HuH-7 (cell line): ENCODE results near the gene TXLNB.

Source experiments
- DNase-seq: peaks from one replicate; pipeline ENCODE4 v3.0.0; 2011; ENCODE audit warnings: low spot score

The TXLNB gene

DNA sequence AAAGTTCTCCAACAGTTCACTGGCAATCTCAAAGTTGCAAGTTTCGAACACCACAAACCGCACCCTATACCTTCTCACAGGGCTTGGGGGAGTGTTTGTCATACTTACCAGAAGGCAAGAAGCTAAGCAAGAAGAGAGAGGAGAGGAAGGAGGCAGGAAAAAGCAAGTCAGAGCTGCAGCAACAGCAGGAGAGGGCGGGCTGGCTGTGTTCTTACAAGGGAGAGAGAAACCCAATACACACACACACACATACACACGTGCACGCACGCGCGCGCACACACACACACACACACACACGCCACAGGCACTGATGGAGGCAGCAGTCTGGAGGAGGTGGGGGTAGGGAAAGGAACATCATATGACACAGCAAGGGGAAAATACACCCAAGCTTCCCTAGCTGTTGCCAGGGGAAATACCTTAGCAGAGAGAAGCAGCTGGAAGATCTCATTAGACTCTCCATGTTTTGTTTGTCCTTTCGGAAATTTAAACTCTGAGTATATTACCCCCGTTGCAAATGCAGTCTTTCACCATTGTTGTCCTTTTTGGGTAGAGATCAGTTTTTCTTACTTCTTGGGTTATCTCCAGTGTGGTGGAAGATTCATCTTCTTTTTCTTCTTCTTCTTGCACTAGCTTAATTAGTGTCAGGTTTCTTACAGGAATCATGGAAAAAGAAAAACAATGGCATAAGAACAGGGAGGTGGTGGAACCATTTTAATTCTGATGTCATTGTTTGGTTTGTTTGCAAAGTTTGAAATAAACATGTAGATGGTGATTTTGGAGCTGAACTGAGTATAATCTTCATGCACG lies at the start of gene TXLNB:
TXLNB (minus strand) TSS at position 186 of the 807 bp plus-strand sequence. CDS start 3,099 bp downstream, outside the sequence.
- DNase-seq, result no peak

DNA sequence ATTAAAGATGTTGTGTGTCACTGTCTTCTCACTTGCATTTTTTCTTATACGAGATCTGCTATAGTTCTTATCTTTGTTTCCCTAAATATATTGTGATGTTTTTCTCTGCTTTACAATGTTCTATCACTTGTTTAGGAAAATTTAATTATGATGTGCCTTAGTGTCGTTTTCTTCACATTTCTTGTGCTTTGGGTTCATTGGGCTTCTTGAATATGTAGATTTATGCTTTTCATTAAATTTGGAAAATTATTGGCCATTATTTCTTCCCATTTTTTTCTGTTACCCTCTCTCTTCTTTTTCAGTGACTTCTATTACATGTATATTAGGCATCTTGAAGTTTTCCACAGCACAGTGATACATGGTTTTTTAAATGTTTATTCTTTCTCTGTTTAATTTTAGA lies 49.3 kb upstream of the TXLNB start:
- DNase-seq, result no peak

DNA sequence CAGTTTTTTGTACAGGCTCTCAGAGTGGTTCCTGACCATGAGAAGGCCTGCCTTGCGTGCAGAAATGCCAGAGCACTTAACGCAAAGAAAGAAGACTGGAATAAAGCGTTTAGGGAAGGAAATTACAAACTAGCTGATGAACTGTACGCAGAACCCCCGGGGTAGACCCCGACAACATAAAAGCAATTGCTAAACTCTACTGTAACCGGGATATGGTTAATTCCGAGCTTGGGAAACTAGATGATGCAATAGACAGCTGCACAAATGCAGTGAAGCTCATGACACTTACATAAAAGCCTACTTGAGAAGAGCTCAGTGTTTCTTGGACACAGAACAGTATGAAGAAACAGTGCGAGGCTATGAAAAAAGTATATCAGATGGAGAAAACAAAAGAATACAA lies 47.0 kb upstream of the TXLNB start:
- no peak for DNase-seq

DNA sequence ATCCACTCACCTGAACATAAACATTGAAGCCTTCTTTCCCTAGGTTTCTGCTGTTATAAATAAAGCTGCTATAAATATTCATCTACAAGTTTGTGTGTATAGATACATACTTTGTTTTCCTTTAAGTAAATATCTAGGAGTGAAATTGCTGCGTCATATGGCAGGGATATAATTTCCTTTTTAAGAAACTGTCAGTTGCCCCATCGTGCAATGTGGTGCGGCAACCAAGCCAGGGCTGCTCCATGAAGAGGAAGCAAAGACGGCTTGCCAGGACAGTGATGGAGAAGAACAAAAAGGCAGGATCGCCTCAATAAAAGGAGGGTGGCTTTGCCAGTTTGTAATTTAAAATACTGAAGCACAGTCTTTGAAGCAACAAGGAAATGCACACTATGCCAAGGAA lies 46.0 kb upstream of the TXLNB start:
- no peak for DNase-seq

DNA sequence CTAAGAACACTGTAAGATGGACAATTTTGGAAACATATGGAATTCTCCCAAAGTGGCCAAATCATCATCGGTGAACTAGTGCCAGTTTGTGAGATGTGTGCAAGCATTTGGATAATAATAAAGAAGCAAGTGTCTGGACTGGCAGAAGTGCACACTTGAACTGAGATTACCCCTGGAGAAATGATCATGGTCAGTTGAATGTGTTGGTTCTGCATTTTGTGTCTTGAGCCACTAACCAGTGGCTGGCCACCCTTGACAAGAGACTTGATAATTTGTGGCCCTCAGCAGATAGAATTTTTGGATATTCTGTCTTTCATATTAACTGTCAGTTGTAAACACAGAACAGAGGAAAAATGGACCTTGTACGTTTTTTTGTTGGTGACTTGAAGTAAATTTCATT lies 45.2 kb upstream of the TXLNB start:
- DNase-seq, result no peak

DNA sequence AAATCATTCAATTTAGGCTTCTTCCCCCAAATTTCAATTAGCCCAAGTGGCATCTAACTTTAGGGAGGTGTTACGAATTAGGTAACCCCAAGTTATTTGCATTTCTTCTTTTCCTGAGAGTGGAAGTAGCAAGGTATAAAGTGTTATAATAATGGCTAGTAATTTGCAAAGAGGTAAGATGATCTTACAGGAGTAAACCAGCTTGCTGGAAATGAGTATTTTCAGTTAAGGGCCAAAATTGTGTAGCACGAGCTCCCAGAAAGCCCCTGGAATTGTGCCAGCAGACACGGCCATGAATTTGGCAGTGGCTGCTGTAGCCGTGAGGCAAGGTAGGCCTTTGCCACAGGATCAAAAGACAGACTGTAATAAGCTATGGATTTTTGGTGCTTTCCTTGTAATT lies 44.7 kb upstream of the TXLNB start:
- DNase-seq, result no peak

DNA sequence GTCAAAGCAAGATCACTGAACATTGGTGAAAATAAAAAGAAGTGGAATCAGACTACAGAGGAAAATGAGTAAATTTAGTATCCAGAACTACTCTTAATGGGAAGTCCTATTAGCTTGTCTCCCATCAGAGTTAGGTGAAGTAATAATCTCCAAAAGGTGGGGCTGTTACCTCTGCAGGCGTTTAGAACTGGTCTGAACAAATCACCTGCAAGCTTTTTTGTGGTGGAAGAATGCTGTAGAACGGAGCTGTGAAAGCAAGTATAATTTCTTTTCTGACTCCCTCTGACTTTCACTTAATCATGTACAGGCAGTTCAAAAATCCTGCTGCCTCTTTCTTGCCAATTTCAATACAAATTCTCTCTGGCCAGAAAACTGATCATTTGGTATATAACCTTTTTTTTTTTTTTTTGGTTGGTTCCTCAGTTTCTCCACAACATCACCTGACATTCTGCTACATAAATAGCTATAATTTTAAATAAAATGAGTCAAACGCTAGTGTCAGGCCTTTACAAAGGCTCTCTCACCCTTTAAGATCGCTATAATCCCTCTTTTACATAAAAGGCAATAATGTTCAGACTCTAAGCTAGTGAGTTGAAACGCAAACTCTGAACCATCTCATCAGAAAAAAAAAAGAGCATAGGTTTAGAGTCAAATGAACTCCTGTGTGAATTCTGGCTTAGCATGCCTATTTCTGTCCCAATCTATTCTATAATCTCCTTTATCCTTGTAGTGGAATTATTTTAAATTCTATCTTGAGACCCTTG lies 43.8 kb upstream of the TXLNB start:
- no peak for DNase-seq

DNA sequence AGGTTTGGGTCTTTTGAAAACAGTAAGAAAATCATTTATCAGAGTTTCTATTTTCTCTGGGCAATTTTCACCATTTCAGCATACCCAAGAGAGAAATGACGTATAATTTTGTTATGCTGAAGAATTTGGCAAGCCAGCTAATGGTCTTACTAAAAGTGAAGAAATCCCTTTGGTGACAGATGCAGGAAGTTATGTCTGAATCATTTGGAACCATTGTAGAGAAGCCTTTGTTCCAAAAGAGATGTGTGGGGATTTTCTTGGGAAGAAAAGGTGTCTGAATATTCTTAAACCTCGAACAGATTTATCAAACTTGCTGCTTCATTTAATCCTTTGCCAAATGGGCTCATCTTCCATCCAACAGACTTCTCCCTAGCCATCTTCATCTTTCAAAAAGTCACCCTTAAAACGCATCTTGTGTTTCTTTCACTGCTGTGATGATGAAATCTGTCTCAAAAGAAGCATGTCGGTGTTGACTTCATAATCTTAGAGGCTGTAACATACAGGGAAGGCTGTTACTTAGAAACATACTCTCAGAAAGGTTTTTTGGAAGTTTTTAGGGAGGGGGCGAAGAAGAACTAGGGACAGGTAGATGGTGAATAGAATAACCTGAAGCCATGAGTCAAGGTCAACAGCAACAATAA lies 43.1 kb upstream of the TXLNB start:
- no peak for DNase-seq

DNA sequence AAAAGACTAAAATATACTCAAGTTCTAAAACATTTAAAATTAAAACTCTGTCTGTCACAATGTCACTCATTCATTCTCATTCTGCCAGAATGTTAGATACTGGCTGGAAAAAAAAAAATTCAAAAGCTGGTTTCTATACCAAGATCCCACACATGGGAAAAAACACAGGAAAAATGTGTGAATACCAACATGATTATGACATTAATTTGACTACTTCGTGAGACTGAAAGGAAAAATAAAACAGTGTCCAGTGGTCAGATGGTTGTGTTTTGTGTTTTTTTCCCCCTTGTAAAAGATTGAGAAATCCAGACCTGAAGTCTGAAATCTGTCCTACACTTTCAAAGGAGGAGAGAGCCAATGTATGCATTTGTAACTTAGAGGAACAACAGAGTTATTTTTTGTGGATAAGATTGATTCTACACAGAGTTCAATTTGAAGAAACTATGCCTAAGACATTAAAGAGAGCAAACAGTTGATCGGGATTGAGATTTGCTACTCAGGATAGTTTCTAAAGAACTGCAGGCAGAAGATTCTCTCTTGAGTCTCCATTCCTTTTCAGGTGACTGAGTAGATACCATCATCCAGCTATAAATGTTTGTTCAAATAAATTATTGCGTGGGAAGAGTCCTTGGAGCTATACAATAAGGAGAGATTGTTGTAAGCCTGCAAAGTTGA lies 39.2 kb upstream of the TXLNB start:
- DNase-seq, result no peak

DNA sequence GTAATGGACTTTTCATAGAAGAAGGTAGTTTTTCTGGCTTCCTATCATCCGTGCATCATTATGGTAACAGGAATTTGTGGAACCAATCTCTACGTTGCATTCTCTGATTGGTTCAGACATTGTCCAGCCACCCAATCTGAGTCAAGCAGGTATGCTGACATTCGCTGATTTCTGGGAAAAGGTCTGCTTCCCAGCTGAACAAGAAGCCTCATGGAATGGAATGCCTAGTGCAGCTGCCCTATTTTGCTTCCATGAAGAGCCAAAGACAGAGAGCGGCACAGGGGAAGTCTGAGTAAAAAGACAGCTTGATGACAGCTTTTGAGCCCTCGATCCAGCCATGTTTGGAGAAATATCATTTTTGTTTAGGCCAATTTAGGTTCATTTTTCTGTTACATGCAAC lies 38.5 kb upstream of the TXLNB start:
- DNase-seq, result no peak

DNA sequence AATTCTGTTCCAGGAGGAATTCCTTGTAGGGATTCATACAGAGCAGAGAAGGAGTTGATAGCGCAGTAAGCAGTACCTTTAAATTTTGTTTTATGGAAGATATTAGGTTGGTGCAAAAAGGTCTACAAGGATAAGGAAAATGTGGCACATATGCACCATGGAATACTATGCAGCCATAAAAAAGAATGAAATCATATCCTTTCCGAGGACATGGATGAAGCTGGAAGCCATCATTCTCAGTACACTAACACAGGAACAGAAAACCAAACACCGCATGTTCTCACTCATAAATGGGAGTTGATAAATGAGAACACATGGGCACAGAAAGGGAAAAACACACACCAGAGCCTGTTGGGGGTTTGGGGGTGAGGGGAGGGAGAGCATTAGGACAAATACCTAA lies 37.4 kb upstream of the TXLNB start:
- no peak for DNase-seq

DNA sequence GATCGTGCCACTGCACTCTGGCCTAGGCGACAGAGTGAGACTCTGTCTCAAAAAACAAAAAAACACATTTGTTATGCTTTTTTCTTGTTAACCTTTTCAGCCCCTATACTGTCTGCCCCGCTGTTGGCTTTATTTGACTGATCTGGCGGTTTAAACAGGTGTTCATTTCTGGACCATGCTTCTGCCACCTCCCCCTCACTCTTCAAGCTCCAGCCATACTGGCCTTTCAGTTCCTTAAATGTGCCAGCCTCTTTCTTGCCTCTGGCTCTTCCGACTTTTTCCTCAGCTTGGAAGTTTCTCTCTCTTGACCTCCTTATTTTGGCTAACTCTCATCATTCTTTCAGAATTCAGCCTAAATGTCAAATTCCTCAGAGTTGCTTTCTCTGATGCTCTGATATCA lies 35.2 kb upstream of the TXLNB start:
- DNase-seq, result no peak

DNA sequence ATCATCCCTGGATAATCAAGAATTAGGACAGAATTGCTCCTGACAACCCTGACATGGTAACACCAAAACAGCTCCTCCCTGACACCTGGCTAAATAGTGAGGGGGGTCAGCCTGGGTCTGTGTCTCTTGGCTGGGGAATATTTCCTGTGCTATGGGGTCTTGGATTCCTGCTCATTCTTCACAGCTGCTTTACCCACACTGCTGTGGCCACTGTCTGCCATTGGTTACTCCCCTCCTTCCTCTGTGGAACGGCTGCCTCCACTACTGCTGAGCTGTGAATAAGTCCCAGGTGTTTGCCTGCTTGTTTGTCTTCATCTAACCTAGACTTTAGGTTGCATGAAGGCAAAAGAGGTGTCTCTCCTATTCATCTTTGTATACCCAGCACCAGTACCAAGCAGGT lies 33.9 kb upstream of the TXLNB start:
- no peak for DNase-seq

DNA sequence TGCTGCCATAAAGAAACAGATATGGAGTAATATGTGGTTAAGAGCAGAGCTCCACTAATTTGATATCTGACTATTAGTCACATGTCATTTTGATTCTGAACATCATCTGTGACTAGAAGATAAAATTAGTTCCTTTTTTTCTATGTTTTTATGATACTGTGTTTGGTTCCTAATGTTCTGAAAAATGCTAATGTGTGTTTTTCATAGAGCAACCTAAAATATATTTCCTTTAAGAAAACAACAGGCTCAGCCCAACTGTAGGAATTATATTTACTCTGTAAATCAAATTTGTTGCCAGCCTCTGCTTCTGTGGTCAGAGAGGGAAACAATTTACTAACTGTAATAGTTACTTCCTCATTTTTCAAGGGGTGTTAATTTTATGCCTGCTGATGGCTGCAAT lies 33.3 kb upstream of the TXLNB start:
- DNase-seq, result no peak

DNA sequence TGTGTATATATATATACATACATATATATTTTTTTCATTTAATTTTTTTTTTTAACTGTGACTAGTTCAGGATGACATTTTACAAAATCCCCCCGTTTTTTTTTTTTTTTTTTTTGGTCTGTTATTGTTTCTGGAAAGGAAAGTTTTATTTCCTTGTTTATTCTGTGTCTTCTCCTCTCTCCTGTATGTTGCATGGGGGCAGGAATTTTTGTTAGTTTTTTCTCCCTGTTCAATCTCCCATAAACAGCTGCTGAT lies 32.4 kb upstream of the TXLNB start:
- no peak for DNase-seq

DNA sequence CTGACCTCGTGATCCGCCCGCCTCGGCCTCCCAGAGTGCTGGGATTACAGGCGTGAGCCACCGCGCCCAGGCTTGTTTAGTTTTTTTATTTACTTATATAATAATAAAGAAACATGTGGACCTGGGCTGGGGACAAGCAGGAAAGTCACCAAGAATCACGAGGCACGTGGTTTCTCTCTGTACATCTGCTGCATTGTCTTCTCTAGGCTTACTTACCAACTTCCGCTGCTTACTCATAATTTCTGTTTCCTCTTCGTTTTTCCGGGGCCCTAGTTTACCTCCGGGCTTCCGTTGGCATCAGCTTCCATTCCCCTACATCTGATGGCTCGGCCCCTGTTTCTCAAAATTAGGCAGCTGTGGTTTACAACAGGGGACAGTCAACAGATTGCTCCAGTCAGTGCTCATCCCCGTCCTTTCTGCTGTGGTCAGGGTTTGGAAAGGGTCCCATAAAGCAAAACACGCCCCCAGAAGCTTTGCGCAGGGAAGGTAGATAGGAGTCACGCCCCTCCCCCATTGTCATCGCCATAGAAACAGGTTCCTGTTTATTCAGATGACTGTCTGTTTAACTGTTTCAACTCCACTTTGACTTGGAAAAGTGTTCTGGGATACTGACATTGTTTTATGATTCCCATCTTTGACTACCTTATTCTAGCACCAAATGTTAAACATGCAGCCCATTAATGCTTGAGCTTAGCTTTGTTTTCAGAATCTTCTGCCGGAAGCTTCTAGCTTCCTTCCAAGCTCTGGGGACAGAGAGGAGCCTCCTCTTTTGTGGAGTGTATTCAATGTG lies 31.9 kb upstream of the TXLNB start:
- DNase-seq, result no peak

DNA sequence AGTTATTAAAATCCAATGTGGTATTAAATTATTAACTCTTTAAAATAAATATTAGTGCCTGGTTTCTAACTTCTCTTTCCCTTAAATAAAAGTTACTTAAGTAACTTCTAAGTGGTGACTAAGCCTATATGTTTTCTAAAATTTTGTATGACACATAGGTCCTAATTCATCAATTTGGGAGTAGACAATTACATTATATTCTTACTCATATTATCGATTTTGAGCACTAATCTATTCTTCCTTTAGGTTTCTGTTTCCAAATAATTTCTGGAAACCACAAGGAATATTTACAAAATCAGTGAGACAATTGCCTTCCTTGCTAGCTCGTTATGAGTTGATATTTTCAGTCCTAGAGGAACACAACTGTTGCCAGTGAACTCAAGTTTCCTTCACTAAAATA lies 28.3 kb upstream of the TXLNB start:
- no peak for DNase-seq

DNA sequence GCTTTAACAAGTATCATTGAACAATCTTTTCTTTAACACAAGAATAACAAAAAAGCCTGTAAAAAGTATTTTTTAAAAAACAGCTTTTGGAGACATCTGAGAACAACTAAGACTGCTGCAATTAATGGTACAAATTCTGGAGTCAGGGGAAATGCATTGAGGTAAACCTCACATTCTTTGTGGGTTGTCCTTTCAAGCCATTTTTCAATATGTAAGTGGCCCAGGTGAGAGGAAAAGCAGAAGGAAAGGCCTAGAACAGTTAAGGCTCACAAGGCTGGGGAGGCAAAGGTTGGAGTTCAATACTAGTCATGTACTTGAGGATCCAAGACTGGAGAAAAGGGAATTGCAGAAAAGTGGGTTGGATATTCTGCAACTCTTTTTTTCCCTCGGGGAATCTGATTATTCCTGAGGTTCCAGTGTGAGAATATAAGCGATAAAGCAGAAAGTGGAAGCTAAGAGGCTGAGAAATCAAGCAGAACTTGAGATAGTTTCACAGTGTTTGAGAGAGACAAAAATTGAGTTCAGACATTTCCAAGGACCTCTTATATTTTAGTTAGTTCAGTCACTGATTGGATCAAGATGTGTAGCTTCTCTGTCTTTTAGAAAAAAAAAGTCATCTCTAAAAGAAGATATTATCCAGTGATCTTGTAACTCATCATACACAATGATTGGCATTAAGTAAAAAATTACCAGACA lies 25.0 kb upstream of the TXLNB start:
- no peak for DNase-seq

DNA sequence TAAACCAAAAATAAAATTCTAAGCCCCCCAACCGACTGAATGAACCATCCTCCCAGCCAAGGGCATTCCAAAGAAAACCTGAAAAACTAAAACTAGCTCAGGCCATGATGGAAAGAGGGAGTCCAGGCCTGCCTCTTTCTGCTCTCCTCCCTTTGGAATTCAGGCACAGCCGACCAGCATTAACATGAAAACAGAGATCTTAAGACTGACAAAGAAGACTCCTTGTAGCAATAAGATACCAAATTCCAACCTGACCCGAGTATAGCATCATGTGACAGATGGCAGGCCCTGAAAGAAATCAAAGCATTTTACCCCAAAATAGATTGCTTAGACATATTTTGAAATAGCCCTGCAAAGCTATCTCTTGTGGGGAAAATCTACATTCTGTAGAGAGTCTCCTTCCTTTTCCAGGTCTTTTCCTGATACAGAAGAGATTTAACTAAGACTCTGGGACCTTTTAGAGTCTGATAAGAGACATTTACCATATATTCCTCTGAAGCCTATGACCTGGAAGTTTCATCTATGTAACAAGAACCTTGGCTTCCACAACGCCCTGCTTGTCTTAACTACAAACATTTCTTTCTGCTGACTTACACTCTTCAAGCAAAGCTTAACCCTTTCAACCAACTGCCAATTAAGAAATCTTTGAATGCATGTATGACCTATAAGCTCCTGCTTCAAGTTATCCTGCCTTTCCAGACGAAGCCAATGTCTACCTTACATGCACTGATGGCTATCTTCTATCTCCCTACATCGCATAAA lies 22.2 kb upstream of the TXLNB start:
- no peak for DNase-seq

DNA sequence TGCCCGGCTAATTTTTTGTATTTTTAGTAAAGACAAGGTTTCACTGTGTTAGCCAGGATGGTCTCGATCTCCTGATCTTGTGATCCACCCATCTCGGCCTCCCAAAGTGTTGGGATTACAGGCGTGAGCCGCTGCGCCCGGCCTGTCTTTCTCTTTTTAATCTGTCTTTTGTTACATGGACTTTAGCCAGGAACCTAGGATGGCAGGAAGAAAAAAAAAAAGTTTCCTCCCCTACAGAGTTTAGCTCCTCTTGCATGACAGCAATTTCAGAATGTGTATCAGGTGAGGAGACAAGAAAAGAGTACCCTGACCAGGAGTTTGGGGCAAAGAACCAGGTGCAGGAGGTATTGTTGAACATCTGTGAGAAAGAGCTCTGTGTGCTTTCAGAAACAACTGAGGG lies 21.4 kb upstream of the TXLNB start:
- DNase-seq, result no peak

DNA sequence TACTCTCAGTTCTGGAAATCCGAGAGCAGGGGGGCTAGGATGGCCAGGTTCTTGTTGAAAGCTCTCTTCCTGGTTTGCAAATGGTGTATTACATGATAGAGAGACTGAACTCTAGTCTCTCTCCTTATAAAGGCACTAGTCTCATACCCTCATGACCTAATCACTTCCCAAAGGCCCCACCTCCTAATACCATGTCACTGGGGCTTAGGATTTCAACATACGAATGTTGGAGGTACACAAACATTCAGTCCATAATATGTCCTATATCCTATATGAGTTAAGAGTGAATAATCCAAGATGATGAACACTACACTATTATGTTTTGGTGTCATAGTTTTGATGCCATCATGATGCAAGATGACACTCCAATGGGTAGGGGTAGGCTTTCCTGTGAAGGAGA lies 20.0 kb upstream of the TXLNB start:
- no peak for DNase-seq
